ENCODE measurements around the gene TBC1D10A. TPM values are rescaled to one million over a fixed set of nuclear protein-coding genes. Genes with fewer than 3 reads are reported as not detected.
"Not testable (repeated sequence)": the region's sequence is repeated elsewhere in the genome, so short reads cannot be mapped to it uniquely, and the experiment has no call there.

TBC1D10A gene
- total RNA-seq, 2 donors from 2014 or later: 32.0 to 41.2 TPM

DNA sequence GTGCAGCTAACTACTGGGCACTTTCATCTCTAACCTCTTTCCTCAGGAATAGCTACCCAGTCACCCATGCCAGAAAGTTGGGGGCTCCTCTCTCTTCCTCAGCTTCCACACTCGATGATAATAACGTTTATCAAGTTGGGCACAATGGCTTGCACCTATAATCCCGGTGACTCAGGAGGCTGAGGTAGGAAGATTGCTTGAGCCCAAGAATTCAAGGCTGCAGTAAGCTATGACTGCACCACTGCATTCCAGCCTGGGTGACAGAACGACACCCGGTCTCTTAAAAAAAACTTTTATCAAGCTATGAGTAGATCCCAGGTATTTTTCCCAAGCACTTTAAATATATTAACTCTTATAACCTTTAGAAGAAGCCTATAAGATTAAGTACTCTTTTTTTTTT lies 27.9 kb upstream of the TBC1D10A start:
- intact Hi-C loops (cut with DNase I, micrococcal nuclease): no loop called here
- ATAC-seq (no peak), DNase-seq (no peak)

DNA sequence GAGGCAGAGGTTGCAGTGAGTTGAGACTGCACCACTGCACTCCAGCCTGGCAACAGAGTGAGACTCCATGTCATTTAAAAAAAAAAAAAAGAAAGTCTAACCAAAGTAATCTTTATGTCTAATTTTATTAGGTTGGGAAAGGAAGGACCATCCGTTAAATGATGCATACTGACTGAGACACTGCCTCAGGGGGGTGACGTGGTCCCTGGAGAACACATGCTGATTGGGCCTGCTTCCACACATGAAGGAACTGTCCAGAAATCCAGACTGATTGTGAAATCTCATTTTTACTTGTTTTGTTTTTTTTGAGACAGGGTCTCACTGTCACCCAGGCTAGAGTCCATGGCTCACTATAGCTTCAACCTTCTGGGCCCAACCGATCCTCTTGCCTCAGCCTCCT lies 24.5 kb upstream of the TBC1D10A start:
- ATAC-seq (no peak), DNase-seq (no peak)
- intact Hi-C loops (cut with DNase I, micrococcal nuclease): no loop called here

DNA sequence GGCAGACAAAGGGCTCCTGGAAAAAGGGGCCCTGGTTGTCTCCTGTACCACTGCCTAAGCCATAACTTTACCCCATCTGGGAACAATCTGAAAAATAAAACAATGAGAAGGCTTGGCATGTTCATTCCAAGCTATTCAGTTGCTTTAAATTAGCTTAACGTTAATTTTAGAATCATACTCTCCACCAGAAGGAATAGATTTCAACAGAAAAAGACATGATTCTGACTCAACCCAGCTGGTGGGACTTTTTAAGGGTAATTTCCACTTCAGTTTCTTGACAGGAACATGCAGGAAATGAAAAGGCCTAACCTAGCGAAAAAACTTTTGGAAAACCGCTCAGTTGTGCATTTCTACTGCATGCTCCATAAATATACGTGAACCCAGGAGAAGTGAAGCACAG lies 22.1 kb upstream of the TBC1D10A start:
- intact Hi-C loops (cut with DNase I, micrococcal nuclease): no loop called here
- no peak for ATAC-seq
- DNase-seq: no peak

DNA sequence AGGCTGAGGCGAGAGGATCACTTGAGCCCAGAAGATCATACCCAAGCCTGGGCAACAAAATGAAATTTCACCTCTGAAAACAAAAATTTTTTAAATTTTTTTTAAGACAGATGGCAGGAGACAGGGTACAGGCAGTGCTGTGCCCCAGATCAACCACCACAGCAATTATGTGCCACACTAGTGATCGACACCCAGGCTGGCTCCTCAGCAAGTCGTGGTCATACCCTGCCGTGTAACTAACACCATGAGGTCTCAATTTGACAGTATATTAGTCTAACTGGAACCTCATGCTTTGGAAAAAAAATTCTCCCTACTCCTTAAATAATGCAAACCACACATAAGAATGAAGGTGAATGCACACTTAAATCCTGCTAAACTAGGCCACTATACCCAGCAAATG lies 21.7 kb upstream of the TBC1D10A start:
- no peak for DNase-seq
- ATAC-seq: no peak
- intact Hi-C loops (cut with DNase I, micrococcal nuclease): no loop called here

- intact Hi-C loops (cut with DNase I, micrococcal nuclease): no loop called here
- no peak for ATAC-seq
- no peak for DNase-seq
Measured at GRCh38 chr22:30347255-30347892, 20.6 kb upstream of the TBC1D10A start.

DNA sequence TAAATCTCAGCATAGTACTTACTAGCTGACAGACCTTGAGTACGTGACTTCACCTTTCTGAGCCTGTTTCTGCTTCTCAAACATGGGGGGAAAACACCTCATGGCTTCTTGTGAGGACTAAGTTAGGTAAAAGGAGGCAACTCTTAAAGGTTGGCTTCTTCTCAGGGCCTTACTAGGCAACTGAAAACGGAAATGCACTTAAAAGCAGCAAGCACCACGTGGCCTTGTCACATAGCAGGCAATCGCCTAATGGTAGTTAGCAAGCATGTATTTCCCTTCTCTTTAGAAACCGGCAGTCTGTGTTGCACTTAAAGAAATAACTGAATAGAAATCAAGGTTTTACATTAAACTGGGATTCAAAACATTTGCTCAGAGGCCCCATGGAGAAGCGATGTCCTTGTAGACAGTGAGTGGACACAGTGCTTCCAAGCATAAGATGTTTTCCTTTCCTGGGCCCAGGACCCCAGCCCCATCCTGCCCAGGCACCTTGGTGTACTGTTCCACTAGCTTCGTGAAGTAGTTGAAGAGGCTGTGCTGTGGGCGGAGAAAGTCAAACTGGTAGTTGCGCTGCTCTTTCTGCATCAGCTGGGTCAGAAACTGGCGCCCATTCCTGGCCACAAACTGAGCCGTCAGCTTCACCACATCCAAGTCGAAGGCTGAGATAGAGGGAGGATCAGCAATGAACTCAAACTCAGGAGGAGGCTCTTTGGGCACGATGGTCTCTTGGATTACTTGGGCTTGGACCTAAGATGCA lies 17.9 kb upstream of the TBC1D10A start:
- DNase-seq (no peak), ATAC-seq (no peak)
- intact Hi-C loops (cut with DNase I, micrococcal nuclease): no loop called here

DNA sequence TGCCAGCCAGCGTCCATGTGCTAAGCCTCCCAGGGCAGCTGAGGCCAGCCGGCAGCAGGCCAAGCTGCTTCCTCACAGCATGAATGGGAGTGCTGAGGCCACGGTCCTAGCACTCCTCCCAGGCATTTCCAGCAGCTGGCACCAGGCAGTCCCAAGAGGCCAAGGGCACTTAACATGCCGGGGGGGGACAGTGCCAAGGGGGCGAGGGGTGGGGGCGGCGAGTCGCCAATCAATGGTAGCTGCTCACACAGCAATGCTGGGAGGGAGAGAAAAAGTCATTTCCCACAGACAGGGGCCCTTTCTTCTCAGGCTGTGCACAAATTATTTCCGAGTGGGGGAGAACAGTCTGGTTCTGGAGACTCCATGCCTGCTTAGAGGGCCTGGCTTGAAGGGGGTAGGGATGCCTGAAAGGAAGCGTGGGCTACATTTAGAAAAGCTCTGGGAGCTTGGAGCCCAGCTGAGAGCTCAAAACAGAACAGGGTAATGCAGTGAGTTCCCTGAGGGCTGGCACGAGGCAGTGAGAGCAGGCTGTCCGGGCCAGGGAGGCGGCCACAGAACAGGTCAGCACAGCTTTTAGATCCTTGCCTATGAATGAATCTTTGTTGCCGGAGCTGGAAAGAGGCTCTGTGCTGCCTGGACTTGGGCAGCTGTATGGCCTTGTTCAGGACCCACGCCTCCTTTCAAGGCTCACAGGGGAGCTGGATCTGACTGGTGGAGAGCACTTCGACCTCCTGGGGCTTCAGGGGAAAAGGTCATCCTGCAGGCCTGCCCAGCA lies 14.4 kb upstream of the TBC1D10A start:
- intact Hi-C loops (cut with DNase I, micrococcal nuclease): no loop called here
- ATAC-seq (no peak), DNase-seq (no peak)

- intact Hi-C loops (cut with DNase I, micrococcal nuclease): no loop called here
Measured at GRCh38 chr22:30338802-30339201, 12.1 kb upstream of the TBC1D10A start.

GRCh38 chr22:30338341-30338740 lies 11.6 kb upstream of the TBC1D10A start:
- DNase-seq; ATAC-seq; intact Hi-C loops (cut with DNase I, micrococcal nuclease): not testable (repeated sequence)

More at GRCh38 chr22:30338802-30339201, 12.1 kb upstream of the TBC1D10A start:
- ATAC-seq (no peak), DNase-seq (no peak)

- intact Hi-C loops (cut with DNase I, micrococcal nuclease): no loop called here
- ATAC-seq (no peak), DNase-seq (no peak)
Measured at GRCh38 chr22:30337461-30337778, 10.7 kb upstream of the TBC1D10A start.

DNA sequence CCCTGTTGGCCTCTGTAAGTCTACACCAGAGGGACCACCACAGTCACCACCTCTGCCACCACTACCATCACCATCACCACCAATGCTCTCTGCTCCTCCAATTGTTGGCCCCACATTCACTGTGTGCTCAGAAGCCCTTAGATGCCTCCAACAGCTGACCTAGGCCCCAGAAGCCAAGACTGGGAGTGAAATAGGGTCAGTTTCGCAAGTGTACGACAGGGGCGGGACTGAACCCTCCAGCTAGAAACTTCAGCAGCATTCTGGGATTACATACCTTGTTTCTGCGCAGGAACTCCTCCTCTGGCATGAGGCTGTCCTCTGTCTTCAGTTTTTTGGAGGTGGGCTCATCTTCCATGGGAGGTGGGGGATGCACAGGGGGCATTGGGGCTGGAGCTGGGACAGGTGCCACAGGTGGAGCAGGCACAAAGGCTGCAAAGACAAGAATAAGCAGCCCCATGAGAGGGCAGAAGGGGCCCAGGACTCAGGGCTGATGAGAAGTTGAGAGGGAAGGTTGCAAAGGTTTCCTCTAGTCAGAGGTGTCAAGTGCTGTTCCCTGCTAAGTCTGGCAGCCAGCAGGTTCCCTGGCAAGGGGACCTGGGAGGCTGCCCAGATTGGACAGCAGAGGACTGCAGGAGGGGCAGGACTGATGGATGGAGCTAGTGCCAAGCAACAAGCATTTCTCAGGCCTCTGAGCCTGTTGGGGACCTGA lies 10.2 kb upstream of the TBC1D10A start:
- intact Hi-C loops (cut with DNase I, micrococcal nuclease): no loop called here
- ATAC-seq (no peak), DNase-seq (no peak)

- ATAC-seq: no peak
- no peak for DNase-seq
- intact Hi-C loops (cut with DNase I, micrococcal nuclease): no loop called here
Measured at GRCh38 chr22:30335236-30335635, 8.5 kb upstream of the TBC1D10A start.

DNA sequence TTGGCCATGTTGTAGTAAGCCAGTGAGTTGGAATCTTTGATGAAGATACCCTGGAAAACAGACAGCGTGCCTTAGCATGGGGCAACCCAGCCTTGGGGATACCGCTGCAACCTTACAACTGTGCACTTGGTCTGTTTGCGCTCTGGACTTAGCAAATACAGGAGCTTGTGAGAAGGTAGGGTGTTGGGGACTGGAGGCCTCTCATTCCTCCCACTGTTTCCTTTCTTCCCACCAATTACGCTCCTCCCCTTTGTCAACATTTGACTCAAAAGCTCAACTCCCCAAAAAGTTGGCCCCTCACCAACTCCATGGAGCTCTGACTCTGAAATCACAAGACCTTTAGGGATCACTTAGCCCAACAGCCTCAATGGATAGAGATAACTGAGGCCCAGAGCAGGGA lies 7.9 kb upstream of the TBC1D10A start:
- intact Hi-C loops (cut with DNase I, micrococcal nuclease): no loop called here
- no peak for DNase-seq
- ATAC-seq: no peak

DNA sequence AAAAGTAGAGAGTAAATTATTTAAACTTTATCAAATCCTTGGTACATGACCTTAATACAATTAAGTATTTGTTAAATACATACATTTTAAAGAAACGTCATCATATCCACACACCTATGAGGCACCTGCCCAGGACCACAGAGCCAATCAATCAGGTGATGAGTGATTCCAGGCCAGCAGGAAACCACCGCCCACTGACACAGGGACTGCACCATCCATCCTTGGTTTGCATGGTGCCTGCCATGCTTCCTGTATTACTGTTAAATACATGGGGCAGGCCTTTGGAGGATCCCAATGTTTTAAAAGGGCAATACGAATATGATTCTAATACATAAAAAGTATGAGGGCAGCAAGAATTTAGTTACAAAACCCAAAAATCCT lies 7.0 kb upstream of the TBC1D10A start:
- ATAC-seq (no peak), DNase-seq (no peak)
- intact Hi-C loops (cut with DNase I, micrococcal nuclease): no loop called here

GRCh38 chr22:30332994-30333706 lies 6.4 kb upstream of the TBC1D10A start:
- intact Hi-C loops (cut with DNase I, micrococcal nuclease): no loop called here
- DNase-seq: peak in 1 of 2 donors; percentile 34
- ATAC-seq: peak; percentile 87

GRCh38 chr22:30332551-30332950 lies 5.8 kb upstream of the TBC1D10A start:
- intact Hi-C loops (cut with DNase I, micrococcal nuclease): no loop called here
- ATAC-seq: no peak
- no peak for DNase-seq

DNA sequence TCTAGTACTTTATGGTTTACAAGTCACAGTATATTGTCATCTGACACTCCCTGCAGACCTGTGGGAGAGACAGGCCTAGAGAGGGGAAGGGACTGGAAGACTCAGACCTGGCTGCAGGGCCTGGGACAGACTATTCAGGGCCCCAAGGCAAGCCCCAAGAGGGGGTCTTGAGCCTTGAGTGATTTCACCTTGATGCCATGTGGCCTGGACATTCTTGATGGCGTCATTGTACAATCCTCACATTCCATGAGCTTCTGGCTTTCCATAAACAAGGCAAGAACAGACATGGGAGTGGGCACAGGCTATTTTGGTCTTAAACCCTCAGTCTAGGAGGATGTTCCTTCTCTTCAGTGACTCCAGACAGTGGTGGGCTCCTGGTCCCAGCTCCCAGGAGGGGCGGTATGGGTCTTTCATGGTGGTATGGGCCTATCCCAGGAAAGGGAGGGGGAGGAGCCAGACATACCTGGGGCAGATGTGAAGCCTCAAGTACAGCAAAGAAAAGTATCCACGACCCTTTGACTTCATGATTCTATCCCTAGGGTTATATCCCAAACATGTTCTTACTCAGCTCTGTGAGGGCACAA lies 1.8 kb upstream of the TBC1D10A start:
- DNase-seq (no peak), ATAC-seq (peak; percentile 17)
- intact Hi-C loops (cut with DNase I, micrococcal nuclease): no loop called here

DNA sequence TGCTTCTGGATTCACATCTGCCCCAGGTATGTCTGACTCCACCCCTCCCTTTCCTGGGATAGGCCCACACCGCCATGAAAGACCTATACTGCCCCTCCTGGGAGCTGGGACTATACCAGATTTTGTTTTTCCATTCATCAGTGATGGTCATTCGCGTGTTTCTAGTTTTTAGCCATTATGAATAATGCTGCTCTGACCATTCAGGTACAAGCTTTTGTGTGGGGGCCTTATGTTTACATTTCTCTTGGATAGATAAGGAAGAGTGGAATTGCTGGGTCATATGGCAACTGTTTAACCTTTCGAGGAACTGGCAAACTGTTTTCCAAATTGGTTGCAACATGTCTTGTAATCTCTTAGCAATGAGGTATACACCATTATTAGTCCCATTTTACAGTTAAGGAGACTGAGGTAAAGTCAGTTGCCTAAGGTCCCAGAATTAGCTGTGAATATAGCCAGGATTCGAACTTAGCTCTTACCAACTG lies 1.2 kb upstream of the TBC1D10A start:
- DNase-seq (peak in 1 of 2 donors; percentile 62), ATAC-seq (peak; percentile 47)
- intact Hi-C loops (cut with DNase I, micrococcal nuclease): loop anchor here in 1 of 2 donors (2.0 kb wide), 1 partner anchor 39 kb away; the partner anchor contains the start of gene CASTOR1
